Mesendoderm (in vitro differentiated cells): ENCODE measurements around the gene SFXN3.
A peak's percentile ranks its signal among the peaks of the same experiment; 100 is the strongest.

Experiments
- DNase-seq: peaks from one replicate; pipeline ENCODE4 v3.0.0; 2013
- H2AK5ac ChIP-seq: 2 replicates; pipeline ENCODE4 v1.6.1; 2013; ENCODE audit warnings: low read length, inconsistent platforms
- H2BK120ac ChIP-seq: 2 replicates; pipeline ENCODE4 v1.6.1; 2013; ENCODE audit warnings: low read depth, mild to moderate bottlenecking, low read length, moderate library complexity, mixed read lengths
- H2BK15ac ChIP-seq: replicated peaks from 2 replicates; pipeline ENCODE4 v1.6.1; 2013; ENCODE audit warnings: low read depth, mild to moderate bottlenecking, moderate library complexity
- H2BK5ac ChIP-seq: 2 replicates; pipeline ENCODE4 v1.6.1; 2013; ENCODE audit warnings: low read length, inconsistent platforms
- H3K18ac ChIP-seq: 2 replicates; pipeline ENCODE4 v1.6.1; 2013; ENCODE audit warnings: mild to moderate bottlenecking, low read length, mixed read lengths
- H3K23ac ChIP-seq: one replicate; pipeline ENCODE4 v1.6.1; 2013; ENCODE audit warnings: low read length
- H3K27ac ChIP-seq: 2 replicates; pipeline ENCODE4 v1.5.1; 2013; ENCODE audit warnings: low read depth, mild to moderate bottlenecking, inconsistent platforms, low read length, moderate library complexity
- H3K27me3 ChIP-seq: 2 replicates; pipeline ENCODE4 v1.6.1; 2013; ENCODE audit warnings: low read length, control low read depth, mild to moderate bottlenecking, inconsistent platforms; ENCODE audit not compliant: insufficient read depth, poor library complexity
- H3K36me3 ChIP-seq: 2 replicates; pipeline ENCODE4 v1.6.1; 2013; ENCODE audit warnings: low read length, inconsistent platforms; ENCODE audit not compliant: control insufficient read depth, insufficient read depth
- H3K4ac ChIP-seq: one replicate; pipeline ENCODE4 v1.6.1; 2013; ENCODE audit warnings: low read depth, mild to moderate bottlenecking, low read length, moderate library complexity
- H3K4me1 ChIP-seq: 2 replicates; pipeline ENCODE4 v1.6.1; 2013; ENCODE audit warnings: low read depth, low read length, inconsistent platforms; ENCODE audit not compliant: control insufficient read depth
- H3K4me2 ChIP-seq: 2 replicates; pipeline ENCODE4 v1.6.1; 2013; ENCODE audit warnings: low read length
- H3K4me3 ChIP-seq: 2 replicates; pipeline ENCODE4 v1.5.1; 2013; ENCODE audit warnings: mild to moderate bottlenecking, low read length
- H3K56ac ChIP-seq: one replicate; pipeline ENCODE4 v1.6.1; 2013; ENCODE audit warnings: low read length
- H3K79me1 ChIP-seq: 2 replicates; pipeline ENCODE4 v1.6.1; 2013; ENCODE audit warnings: low read length, inconsistent platforms
- H3K79me2 ChIP-seq: 2 replicates; pipeline ENCODE4 v1.6.1; 2013; ENCODE audit warnings: mild to moderate bottlenecking, low read length; ENCODE audit not compliant: control insufficient read depth, insufficient read depth
- H3K9ac ChIP-seq: 2 replicates; pipeline ENCODE4 v1.6.1; 2013; ENCODE audit warnings: low read length, inconsistent platforms
- H4K5ac ChIP-seq: one replicate; pipeline ENCODE4 v1.6.1; 2013; ENCODE audit warnings: low read length
- H4K8ac ChIP-seq: one replicate; pipeline ENCODE4 v1.6.1; 2013; ENCODE audit warnings: low read depth, mild to moderate bottlenecking, control low read depth, low read length, moderate library complexity
- WGBS: extraction: QIAGEN DNeasy Blood & Tissue Kit; methylation state at CpG from one replicate; pipeline ENCODE4 v1.1.7; 2013; ENCODE audit warnings: low lambda C conversion rate, missing lambda C conversion rate; ENCODE audit not compliant: insufficient coverage; ENCODE audit errors: extremely low coverage; 5-methylcytosine and 5-hydroxymethylcytosine counted together

The SFXN3 gene

DNA sequence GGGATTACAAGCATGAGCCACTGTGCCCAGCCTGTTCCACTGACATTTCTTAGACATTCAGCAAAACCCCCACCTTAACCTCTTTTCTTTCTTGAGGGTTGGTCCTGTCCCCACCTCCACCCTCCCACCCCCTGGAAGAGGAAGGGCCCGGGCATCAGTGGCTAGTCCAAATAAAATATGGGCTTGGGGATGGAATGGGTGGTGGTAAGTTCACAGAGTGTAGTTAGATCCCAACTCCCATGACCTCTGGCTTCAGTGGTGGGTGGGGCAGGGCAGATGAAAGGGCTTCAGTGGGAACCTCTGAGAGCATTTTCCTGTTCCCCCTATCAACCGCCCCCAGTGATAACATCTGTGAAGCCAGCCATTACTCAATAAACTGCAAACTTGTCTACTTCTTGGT lies 9.8 kb downstream of the SFXN3 start:
- H3K79me1 ChIP-seq: no peaks in the 10 kb centered on the region
- H4K8ac ChIP-seq: no peak overlapping the region
- no peak overlapping the region for H3K4me2 ChIP-seq
- no peaks in the 10 kb centered on the region for H3K79me2 ChIP-seq
- no peak for DNase-seq
- no peak overlapping the region for H3K4me3 ChIP-seq
- no peak overlapping the region for H2AK5ac ChIP-seq
- no peak overlapping the region for H3K4ac ChIP-seq
- no peak overlapping the region for H3K27ac ChIP-seq
- no peak overlapping the region for H4K5ac ChIP-seq
- H3K18ac ChIP-seq: no peak overlapping the region
- H2BK15ac ChIP-seq: no peak overlapping the region
- no peak overlapping the region for H3K23ac ChIP-seq
- no peaks in the 10 kb centered on the region for H3K36me3 ChIP-seq
- H3K27me3 ChIP-seq: peaks cover 5% of the 10 kb centered on the region
- no peak overlapping the region for H3K56ac ChIP-seq
- no peak overlapping the region for H3K9ac ChIP-seq
- peaks cover 5% of the 10 kb centered on the region for H3K4me1 ChIP-seq
- no CpG with 5 or more reads among the region's 2 CpGs for WGBS
- no peak overlapping the region for H2BK120ac ChIP-seq
- no peak overlapping the region for H2BK5ac ChIP-seq

DNA sequence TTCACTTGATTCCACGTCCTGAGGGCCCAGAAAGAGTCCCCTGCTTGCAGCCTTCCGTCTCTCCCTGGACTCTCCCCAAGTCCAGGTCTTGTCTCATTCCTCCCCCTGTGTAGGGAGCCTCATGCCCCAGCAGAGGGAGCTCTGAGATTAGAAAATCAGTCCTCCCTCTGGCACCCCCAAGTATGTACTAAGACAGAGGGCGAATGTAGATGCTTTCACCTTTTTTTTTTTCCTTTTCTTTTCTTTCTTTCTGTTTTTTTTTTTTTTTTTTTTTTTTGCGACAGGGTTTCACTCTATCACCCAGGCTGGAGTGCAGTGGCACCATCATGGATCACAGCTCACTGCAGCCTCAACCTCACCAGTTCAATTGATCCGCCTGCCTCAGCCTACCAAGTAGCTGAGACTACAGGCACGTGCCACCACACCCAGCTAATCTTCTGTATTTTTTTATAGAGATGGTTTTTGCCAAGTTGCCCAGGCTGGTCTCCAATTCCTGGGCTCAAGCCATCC lies 10.3 kb downstream of the SFXN3 start:
- H3K4me3 ChIP-seq: no peak overlapping the region
- H3K79me1 ChIP-seq: no peaks in the 10 kb centered on the region
- H3K36me3 ChIP-seq: no peaks in the 10 kb centered on the region
- H3K56ac ChIP-seq: no peak overlapping the region
- H3K4me1 ChIP-seq: peaks cover 5% of the 10 kb centered on the region
- H3K18ac ChIP-seq: no peak overlapping the region
- no peak overlapping the region for H3K23ac ChIP-seq
- H4K5ac ChIP-seq: no peak overlapping the region
- no peak overlapping the region for H2BK5ac ChIP-seq
- no peak overlapping the region for H2BK120ac ChIP-seq
- H2AK5ac ChIP-seq: no peak overlapping the region
- no peak overlapping the region for H3K9ac ChIP-seq
- no peak overlapping the region for H3K4ac ChIP-seq
- H3K4me2 ChIP-seq: no peak overlapping the region
- H3K27me3 ChIP-seq: peaks cover 7% of the 10 kb centered on the region
- no peak overlapping the region for H3K27ac ChIP-seq
- no CpG with 5 or more reads among the region's 6 CpGs for WGBS
- H4K8ac ChIP-seq: no peak overlapping the region
- H2BK15ac ChIP-seq: no peak overlapping the region
- no peaks in the 10 kb centered on the region for H3K79me2 ChIP-seq
- peak; percentile 90 for DNase-seq

DNA sequence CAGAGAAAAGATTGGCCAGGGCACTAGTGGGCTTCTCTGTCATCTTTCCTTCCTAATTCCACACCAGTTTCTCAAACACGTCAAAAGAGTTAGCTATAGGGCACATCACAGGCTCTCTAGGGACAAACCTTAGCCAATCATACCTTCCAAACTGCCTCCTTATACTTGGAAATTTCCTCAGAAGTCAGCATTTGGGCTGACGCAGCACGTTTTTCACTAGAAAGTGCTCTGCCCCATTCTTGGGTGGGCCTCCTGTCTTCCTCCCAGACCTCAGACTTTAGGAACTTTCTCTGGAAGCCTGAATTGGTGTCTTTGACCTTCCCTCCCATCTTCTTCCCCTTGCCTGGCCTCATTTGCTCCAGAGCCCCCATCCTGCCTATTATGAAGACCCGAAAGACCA lies 11.1 kb downstream of the SFXN3 start:
- peak overlapping the region; percentile 81 for H3K56ac ChIP-seq
- H2AK5ac ChIP-seq: no peak overlapping the region
- peak overlapping the region; percentile 57 for H3K9ac ChIP-seq
- no peak overlapping the region for H2BK5ac ChIP-seq
- DNase-seq: no peak
- H3K18ac ChIP-seq: no peak overlapping the region
- H2BK120ac ChIP-seq: no peak overlapping the region
- no CpG with 5 or more reads among the region's 4 CpGs for WGBS
- no peak overlapping the region for H2BK15ac ChIP-seq
- H3K27me3 ChIP-seq: peaks cover 15% of the 10 kb centered on the region
- H4K8ac ChIP-seq: no peak overlapping the region
- H4K5ac ChIP-seq: no peak overlapping the region
- H3K79me1 ChIP-seq: no peaks in the 10 kb centered on the region
- peaks cover 7% of the 10 kb centered on the region for H3K4me1 ChIP-seq
- H3K4me3 ChIP-seq: no peak overlapping the region
- no peaks in the 10 kb centered on the region for H3K79me2 ChIP-seq
- H3K27ac ChIP-seq: no peak overlapping the region
- no peaks in the 10 kb centered on the region for H3K36me3 ChIP-seq
- H3K4me2 ChIP-seq: no peak overlapping the region
- H3K4ac ChIP-seq: no peak overlapping the region
- no peak overlapping the region for H3K23ac ChIP-seq

DNA sequence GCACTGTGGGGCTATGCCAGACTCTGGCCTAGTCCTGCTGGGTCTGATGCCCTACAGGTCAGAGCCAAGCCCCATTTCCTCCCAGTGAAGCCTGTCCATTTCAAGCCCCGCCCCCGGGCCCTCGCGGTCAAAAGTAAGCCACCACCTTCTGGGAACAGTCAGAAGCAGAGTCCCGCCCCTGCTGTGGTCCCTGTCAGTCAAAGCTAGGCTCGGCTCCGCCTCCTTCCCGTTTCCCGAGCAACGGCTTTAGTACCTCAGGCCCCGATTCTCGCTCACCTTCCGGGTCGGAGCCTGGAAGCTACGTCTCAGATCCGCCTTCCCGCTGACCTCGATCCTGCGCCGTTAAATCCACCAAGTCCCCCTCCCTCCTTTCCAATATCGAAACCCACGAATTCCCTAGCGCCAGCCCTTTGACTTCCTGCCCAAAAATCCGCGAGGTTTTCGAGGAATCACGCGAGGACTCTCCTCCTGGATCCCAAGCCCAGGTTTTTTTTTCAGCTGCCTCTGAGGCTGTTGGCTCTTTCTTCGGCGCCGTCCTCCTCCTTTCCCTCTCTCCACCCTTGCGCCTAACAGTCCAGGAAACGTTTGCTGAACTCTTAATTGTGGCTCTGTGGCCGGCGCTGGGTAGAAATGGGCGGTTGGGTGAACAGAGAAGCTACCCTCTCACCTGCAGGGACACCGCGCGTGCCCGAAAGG lies 11.8 kb downstream of the SFXN3 start:
- Histone ChIP-seq H3K4me3 (peak overlapping the region; percentile 64), H3K9ac (peak overlapping the region; percentile 82), H3K27ac (peak overlapping the region; percentile 67), H3K18ac (peak overlapping the region; percentile 24), H4K5ac (no peak overlapping the region), H3K4me1 (peaks cover 7% of the 10 kb centered on the region), H2AK5ac (no peak overlapping the region), H3K56ac (peak overlapping the region; percentile 94), H3K36me3 (no peaks in the 10 kb centered on the region), H3K79me2 (no peaks in the 10 kb centered on the region), H2BK5ac (no peak overlapping the region), H4K8ac (no peak overlapping the region), H3K4me2 (peak overlapping the region; percentile 64), H3K27me3 (peaks cover 22% of the 10 kb centered on the region), H3K4ac (peak overlapping the region; percentile 39), H3K79me1 (no peaks in the 10 kb centered on the region), H2BK15ac (no peak overlapping the region), H3K23ac (no peak overlapping the region), H2BK120ac (no peak overlapping the region)
- peak; percentile 98 for DNase-seq
- no CpG with 5 or more reads among the region's 40 CpGs for WGBS

DNA sequence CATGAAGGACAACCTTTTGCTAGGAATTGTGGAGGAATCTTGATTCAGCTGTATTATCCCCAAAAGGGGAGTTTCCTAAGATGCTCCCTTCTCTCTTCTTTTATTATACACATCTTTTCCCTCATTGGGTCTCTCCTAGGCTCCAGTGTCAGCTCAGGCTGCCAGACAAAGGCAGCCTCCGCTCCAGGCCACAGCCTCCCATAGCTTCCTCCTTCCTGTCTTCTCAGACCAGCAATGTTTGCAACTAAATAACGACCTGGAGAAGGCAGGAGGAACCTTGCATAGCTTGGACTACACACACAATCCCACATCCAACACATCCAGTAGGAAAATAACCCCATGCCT lies 12.3 kb downstream of the SFXN3 start:
- DNase-seq: no peak
- H3K27me3 ChIP-seq: peaks cover 27% of the 10 kb centered on the region

DNA sequence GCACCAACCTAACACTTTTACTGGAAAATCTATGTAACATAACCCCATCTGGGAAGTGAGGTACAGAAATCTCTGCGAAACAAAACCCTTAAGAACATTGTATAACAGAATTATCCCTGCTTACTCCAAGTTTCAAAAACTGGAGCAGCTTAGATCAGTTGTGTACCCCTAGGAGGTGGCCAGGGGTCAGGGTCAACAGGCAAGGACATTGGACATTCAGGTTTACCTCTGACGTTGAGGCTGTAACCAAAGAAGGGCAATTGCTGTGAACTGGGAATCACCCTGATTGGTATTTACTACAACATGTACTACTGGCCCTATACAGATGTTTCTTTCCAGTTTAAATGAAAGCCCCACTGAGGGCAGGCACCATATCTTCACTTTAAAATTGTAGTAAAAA lies 13.1 kb downstream of the SFXN3 start:
- no peak for DNase-seq
- Histone ChIP-seq H2BK5ac (no peak overlapping the region), H4K5ac (no peak overlapping the region), H3K18ac (no peak overlapping the region), H3K79me2 (no peaks in the 10 kb centered on the region), H2BK15ac (no peak overlapping the region), H3K4ac (no peak overlapping the region), H2AK5ac (no peak overlapping the region), H3K4me2 (no peak overlapping the region), H3K9ac (no peak overlapping the region), H4K8ac (no peak overlapping the region), H3K4me3 (no peak overlapping the region), H3K27ac (no peak overlapping the region), H2BK120ac (no peak overlapping the region), H3K4me1 (peaks cover 7% of the 10 kb centered on the region), H3K36me3 (no peaks in the 10 kb centered on the region), H3K79me1 (no peaks in the 10 kb centered on the region), H3K27me3 (peaks cover 35% of the 10 kb centered on the region), H3K23ac (no peak overlapping the region), H3K56ac (no peak overlapping the region)
- WGBS: no CpG with 5 or more reads among the region's 2 CpGs

More for the DNA sequence above, 12.3 kb downstream of the SFXN3 start:
- Histone ChIP-seq H4K8ac (no peak overlapping the region), H3K79me1 (no peaks in the 10 kb centered on the region), H3K23ac (no peak overlapping the region), H4K5ac (no peak overlapping the region), H3K9ac (peak overlapping the region; percentile 82), H2AK5ac (no peak overlapping the region), H3K36me3 (no peaks in the 10 kb centered on the region), H3K56ac (peak overlapping the region; percentile 94), H3K4me3 (peak overlapping the region; percentile 64), H3K27ac (peak overlapping the region; percentile 67), H2BK15ac (no peak overlapping the region), H2BK5ac (no peak overlapping the region), H3K4ac (no peak overlapping the region), H2BK120ac (no peak overlapping the region), H3K79me2 (no peaks in the 10 kb centered on the region), H3K4me1 (peaks cover 7% of the 10 kb centered on the region), H3K4me2 (peak overlapping the region; percentile 64), H3K18ac (peak overlapping the region; percentile 24)
- WGBS: no CpG with 5 or more reads among the region's 2 CpGs
